ENCODE measurements around the gene PLXNA3.

Gene PLXNA3

DNA sequence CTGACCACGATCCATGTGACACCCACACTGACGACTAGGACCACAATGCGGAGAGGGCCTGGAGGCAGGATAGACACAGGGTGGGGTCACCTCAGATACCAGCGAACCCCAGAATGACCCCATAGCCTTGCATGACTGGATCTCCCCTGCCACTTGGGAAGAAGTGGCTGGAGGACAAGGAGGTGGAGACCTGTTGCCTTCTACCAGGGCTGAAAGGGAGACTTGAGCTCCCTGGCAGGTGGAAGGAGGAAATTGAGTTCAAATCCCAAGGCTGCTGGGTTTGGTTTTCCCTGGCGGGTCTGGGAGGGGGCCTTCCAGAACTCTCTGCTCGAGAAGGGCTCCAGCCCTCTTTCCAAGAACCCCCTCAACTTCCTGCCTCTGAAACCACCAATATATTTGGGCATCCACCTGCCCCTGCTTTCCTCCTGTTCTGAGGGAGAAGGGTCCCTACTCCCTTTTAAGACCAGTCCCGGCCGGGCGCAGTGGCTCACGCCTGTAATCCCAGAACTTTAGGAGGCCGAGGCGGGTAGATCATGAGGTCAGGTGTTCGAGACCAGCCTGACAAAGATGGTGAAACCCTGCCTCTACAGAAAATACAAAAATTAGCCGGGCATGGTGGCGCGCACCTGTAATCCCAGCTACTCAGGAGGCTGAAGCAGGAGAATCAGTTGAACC is 54.9 kb downstream of the PLXNA3 start:
- no peak overlapping the region for H2AFZ ChIP-seq (ENCODE audit: low read depth)
- H3K4me2 ChIP-seq: no peak overlapping the region
- peaks cover 10% of the 10 kb centered on the region for H3K4me1 ChIP-seq (ENCODE audit: low read depth, poor library complexity, severe bottlenecking)
- no peaks in the 10 kb centered on the region for H3K36me3 ChIP-seq (ENCODE audit: insufficient read depth)
- H3K4me3 ChIP-seq (IDR thresholded peaks at IDR 0.05; ENCODE audit: insufficient read depth, low read depth, low read length): no peak overlapping the region
- no peaks in the 10 kb centered on the region for H3K79me2 ChIP-seq (ENCODE audit: insufficient read depth, low read depth)
- H3K9ac ChIP-seq: no peak overlapping the region
- no peaks in the 10 kb centered on the region for H3K27me3 ChIP-seq (ENCODE audit: insufficient read depth, low read depth)
- no peaks in the 10 kb centered on the region for H4K20me1 ChIP-seq (ENCODE audit: insufficient read depth)
- H3K27ac ChIP-seq: no peak overlapping the region
- TF ChIP-seq, protein P1, sequence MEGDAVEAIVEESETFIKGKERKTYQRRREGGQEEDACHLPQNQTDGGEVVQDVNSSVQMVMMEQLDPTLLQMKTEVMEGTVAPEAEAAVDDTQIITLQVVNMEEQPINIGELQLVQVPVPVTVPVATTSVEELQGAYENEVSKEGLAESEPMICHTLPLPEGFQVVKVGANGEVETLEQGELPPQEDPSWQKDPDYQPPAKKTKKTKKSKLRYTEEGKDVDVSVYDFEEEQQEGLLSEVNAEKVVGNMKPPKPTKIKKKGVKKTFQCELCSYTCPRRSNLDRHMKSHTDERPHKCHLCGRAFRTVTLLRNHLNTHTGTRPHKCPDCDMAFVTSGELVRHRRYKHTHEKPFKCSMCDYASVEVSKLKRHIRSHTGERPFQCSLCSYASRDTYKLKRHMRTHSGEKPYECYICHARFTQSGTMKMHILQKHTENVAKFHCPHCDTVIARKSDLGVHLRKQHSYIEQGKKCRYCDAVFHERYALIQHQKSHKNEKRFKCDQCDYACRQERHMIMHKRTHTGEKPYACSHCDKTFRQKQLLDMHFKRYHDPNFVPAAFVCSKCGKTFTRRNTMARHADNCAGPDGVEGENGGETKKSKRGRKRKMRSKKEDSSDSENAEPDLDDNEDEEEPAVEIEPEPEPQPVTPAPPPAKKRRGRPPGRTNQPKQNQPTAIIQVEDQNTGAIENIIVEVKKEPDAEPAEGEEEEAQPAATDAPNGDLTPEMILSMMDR (conservative IDR thresholded peaks at IDR 0.05; ENCODE audit: low read depth, low read length): no peak

DNA sequence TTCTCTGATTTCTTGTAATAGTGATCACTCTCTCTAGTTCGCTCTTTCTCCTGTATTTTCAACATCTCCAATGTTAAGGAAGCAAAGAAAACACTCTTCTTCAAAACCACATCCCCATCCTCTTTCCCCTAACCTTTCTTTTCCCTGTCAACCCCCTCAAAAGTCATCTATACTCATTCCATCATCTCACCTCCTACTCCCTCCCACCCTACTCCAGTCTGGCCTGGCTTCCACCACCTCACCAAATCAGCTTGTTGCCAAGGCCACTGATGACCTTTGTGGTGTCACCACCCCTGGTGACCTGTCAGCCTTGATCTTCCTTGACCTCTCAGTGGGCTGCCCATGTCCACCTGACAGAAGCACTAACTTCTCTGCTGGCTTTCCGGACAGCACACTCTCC is 55.6 kb downstream of the PLXNA3 start:
- H3K36me3 ChIP-seq (ENCODE audit: insufficient read depth): no peaks in the 10 kb centered on the region
- no peak overlapping the region for H3K27ac ChIP-seq
- no peak overlapping the region for H3K9ac ChIP-seq
- TF ChIP-seq, protein P1 (conservative IDR thresholded peaks at IDR 0.05; ENCODE audit: low read depth, low read length): no peak
- peaks cover 10% of the 10 kb centered on the region for H3K4me1 ChIP-seq (ENCODE audit: low read depth, poor library complexity, severe bottlenecking)
- H3K79me2 ChIP-seq (ENCODE audit: insufficient read depth, low read depth): no peaks in the 10 kb centered on the region
- no peaks in the 10 kb centered on the region for H4K20me1 ChIP-seq (ENCODE audit: insufficient read depth)
- H3K4me3 ChIP-seq (IDR thresholded peaks at IDR 0.05; ENCODE audit: insufficient read depth, low read depth, low read length): no peak overlapping the region
- no peak overlapping the region for H3K4me2 ChIP-seq
- no peaks in the 10 kb centered on the region for H3K27me3 ChIP-seq (ENCODE audit: insufficient read depth, low read depth)
- no peak overlapping the region for H2AFZ ChIP-seq (ENCODE audit: low read depth)

GRCh38 chrX:154515090-154515965 is 57.2 kb downstream of the PLXNA3 start:
- H3K27me3 ChIP-seq (ENCODE audit: insufficient read depth, low read depth): no peaks in the 10 kb centered on the region
- H3K36me3 ChIP-seq (ENCODE audit: insufficient read depth): no peaks in the 10 kb centered on the region
- H3K27ac ChIP-seq: peak overlapping the region; percentile 63
- peak overlapping the region; percentile 18; the same call in 1 of the 2 replicates for H2AFZ ChIP-seq (ENCODE audit: low read depth)
- H4K20me1 ChIP-seq (ENCODE audit: insufficient read depth): no peaks in the 10 kb centered on the region
- TF ChIP-seq, protein P1 (conservative IDR thresholded peaks at IDR 0.05; ENCODE audit: low read depth, low read length): no peak
- H3K9ac ChIP-seq: peak overlapping the region; percentile 58
- peak overlapping the region; percentile 82 for H3K4me2 ChIP-seq
- no peak overlapping the region for H3K4me3 ChIP-seq (IDR thresholded peaks at IDR 0.05; ENCODE audit: insufficient read depth, low read depth, low read length)
- peaks cover 10% of the 10 kb centered on the region for H3K4me1 ChIP-seq (ENCODE audit: low read depth, poor library complexity, severe bottlenecking)
- H3K79me2 ChIP-seq (ENCODE audit: insufficient read depth, low read depth): no peaks in the 10 kb centered on the region

GRCh38 chrX:154515966-154516655 is 58.0 kb downstream of the PLXNA3 start, which contains the start of gene FAM3A:
FAM3A (minus strand) TSS chrX:154516232; CDS start chrX:154515772, 460 bp downstream.
- no peak within 1 kb of the TSS for H3K4me3 ChIP-seq (IDR thresholded peaks at IDR 0.05; ENCODE audit: insufficient read depth, low read depth, low read length)
- H3K4me1 ChIP-seq (ENCODE audit: low read depth, poor library complexity, severe bottlenecking): peaks cover 10% of the 10 kb centered on the region
- no peaks in the 10 kb centered on the region for H3K27me3 ChIP-seq (ENCODE audit: insufficient read depth, low read depth)
- no peaks in the 10 kb centered on the region for H4K20me1 ChIP-seq (ENCODE audit: insufficient read depth)
- no peaks in the 10 kb centered on the region for H3K79me2 ChIP-seq (ENCODE audit: insufficient read depth, low read depth)
- TF ChIP-seq, protein P1 (conservative IDR thresholded peaks at IDR 0.05; ENCODE audit: low read depth, low read length): no peak
- peak within 1 kb of the TSS; percentile 63 for H3K27ac ChIP-seq
- H2AFZ ChIP-seq (ENCODE audit: low read depth): peak within 1 kb of the TSS; percentile 76
- no peaks in the 10 kb centered on the region for H3K36me3 ChIP-seq (ENCODE audit: insufficient read depth)
- H3K4me2 ChIP-seq: peak within 1 kb of the TSS; percentile 82
- peak within 1 kb of the TSS; percentile 58 for H3K9ac ChIP-seq
